T-helper 17 cell (primary cell): ENCODE data around the gene C19orf25. TPM values are rescaled to one million over a fixed set of nuclear protein-coding genes. Genes with fewer than 3 reads are reported as not detected.

ENCODE experiments used
- ATAC-seq: fragments of 150-1000 bp; cut with Tn5 transposase; 2 replicates; pipeline ENCODE4 v1.10.0; 2021; ENCODE audit warnings: mild to moderate bottlenecking, moderate library complexity
- DNase-seq, 3 donors: peaks; one replicate each; pipeline versions ENCODE4 v3.0.0 to v3.0.0-alpha.2; 2020 to 2021
- H3K9me3 ChIP-seq: one replicate; pipeline ENCODE4 v1.7.0; 2013; ENCODE audit warnings: low read length, mild to moderate bottlenecking; ENCODE audit not compliant: control insufficient read depth, poor library complexity, severe bottlenecking
- H3K27ac Mint-ChIP-seq: one replicate; pipeline ENCODE4 v1.8.0; 2022; ENCODE audit warnings: mild to moderate bottlenecking, moderate library complexity, mixed read lengths
- H3K27me3 Mint-ChIP-seq: one replicate; pipeline ENCODE4 v1.8.0; 2022; ENCODE audit warnings: mixed read lengths
- H3K36me3 Mint-ChIP-seq: one replicate; pipeline ENCODE4 v1.8.0; 2022; ENCODE audit warnings: low read depth, mixed read lengths
- H3K4me1 Mint-ChIP-seq: one replicate; pipeline ENCODE4 v1.8.0; 2022; ENCODE audit warnings: mild to moderate bottlenecking, mixed read lengths
- H3K4me3 Mint-ChIP-seq: one replicate; pipeline ENCODE4 v1.8.0; 2022; ENCODE audit warnings: mild to moderate bottlenecking, moderate library complexity, mixed read lengths
- total RNA-seq, 4 donors: library from RNA in 2 of 4; stranded (reverse) in 2 of 4; gene quantifications; one replicate each; pipeline ENCODE4 v1.2.3 and lab custom pipeline; 2022 to 2026

Gene C19orf25
- 10 to 100 TPM; 24.3 to 29.0 TPM for total RNA-seq
- total RNA-seq (lab: John Stamatoyannopoulos, UW): 24.1 to 42.3 reads per million in 2 donors

DNA sequence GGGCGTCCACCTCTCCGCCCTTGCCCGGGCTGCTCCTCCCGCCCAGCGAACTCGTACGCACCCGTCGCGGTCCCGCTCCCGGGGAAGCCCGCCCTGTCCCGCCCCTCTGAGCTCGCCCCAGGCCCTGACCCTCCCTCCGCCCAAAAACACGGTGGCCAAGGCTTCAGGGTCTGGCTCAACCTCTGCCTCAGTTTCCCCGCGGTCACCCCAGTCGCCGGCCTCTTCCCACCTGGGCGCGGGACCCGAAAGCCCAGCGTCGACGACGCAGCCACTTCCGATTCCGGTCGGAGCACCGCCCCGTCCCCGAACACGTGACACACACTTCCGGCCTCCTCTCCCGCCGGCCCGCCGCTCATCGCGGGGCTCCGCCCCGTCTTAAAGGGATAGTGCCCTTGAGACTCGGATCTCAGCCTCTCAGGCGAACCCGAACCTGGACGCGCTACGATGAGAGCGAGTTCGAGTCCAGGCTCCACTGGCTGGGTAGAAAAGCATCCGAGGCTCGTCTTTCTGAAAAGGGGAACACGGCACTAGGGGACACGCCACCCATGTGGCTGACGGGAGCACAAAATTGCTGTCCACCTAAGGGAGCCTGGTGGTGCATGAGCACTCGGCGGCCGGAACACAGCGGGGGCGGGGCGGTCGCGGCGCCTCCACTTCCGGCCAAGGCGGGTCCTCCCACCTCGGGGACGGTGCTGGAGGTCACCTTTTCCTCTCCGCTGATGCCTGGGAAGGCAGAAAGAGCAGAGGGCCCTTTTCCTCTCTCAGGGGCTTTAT is at the start of gene C19orf25:
C19orf25 (minus strand) TSS at position 282 of the 774 bp plus-strand sequence. CDS start 312 bp downstream, outside the sequence.
- DNase-seq (peak; percentile 81 to 85 (median 84)), ATAC-seq (peak; percentile 99)
- peak within 1 kb of the TSS; percentile 89 for H3K27ac Mint-ChIP-seq
- H3K9me3 ChIP-seq: no peaks in the 10 kb centered on the region
- H3K27me3 Mint-ChIP-seq: no peaks in the 10 kb centered on the region
- H3K36me3 Mint-ChIP-seq: peaks cover 4% of the 10 kb centered on the region
- peak within 1 kb of the TSS; percentile 96 for H3K4me3 Mint-ChIP-seq
- H3K4me1 Mint-ChIP-seq: peaks cover 14% of the 10 kb centered on the region

DNA sequence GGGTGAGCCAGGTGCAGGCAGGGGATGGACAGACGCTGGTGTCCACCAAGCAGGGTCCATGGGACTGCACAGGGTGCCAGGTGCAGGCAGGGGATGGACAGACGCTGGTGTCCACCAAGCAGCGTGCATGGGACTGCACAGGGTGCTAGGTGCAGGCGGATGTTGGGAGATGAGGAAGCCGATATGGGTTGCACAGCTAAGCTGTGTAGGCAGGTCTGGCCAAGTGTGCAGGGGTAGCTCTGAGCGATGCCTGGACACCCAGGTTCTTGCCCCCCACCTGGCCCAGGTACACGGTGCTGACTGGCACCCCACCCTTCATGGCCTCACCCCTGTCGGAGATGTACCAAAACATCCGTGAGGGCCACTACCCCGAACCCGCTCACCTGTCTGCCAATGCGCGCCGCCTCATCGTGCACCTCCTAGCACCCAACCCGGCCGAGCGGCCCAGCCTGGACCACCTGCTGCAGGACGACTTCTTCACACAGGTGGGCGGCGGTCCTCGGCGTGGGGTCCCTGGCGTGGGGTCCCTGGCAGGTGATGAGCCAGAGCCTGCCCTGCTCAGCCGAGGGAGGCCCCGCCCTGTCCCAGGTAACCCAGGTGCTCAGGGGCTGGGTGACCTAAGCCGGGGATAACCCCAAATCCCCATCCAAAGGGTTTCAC is 48.8 kb upstream of the C19orf25 start:
- H3K9me3 ChIP-seq: no peaks in the 10 kb centered on the region
- no peak for ATAC-seq
- Mint-ChIP-seq H3K4me3 (no peak overlapping the region), H3K27ac (no peak overlapping the region), H3K4me1 (peaks cover 9% of the 10 kb centered on the region), H3K27me3 (peaks cover 41% of the 10 kb centered on the region), H3K36me3 (peaks cover 8% of the 10 kb centered on the region)
- no peak for DNase-seq

DNA sequence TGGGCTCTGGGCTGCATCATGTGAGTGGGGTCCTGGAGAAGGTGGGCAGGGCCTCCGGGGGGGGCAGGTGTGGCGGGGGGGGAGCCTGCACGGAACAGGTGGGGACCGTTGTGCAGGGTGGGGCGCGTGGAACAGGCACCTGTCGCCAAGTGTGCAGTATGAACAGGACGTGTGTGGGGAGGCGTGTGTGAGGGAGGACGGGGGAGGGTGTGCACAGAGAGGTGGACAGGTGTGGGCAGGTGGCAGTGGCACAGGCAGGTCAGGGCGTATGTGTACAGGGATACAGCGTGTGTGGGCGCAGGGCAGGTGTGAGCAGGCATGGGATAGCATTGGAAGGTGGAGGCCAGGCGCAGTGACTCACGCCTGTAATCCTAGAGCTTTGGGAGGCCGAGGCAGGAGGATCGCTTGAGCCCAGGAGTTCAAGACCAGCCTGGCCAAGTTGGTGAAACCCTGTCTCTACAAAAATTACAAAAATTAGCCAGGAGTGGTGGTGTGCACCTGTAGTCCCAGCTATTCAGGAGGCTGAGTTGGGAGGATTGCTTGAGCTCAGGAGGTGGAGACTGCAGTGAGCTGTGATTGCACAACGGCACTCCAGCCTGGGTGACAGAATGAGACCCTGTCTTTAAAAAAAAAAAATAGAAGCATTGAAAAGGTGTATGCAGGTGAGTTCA is 48.1 kb upstream of the C19orf25 start:
- Mint-ChIP-seq H3K4me1 (peaks cover 9% of the 10 kb centered on the region), H3K36me3 (peaks cover 8% of the 10 kb centered on the region), H3K27me3 (peaks cover 41% of the 10 kb centered on the region)

DNA sequence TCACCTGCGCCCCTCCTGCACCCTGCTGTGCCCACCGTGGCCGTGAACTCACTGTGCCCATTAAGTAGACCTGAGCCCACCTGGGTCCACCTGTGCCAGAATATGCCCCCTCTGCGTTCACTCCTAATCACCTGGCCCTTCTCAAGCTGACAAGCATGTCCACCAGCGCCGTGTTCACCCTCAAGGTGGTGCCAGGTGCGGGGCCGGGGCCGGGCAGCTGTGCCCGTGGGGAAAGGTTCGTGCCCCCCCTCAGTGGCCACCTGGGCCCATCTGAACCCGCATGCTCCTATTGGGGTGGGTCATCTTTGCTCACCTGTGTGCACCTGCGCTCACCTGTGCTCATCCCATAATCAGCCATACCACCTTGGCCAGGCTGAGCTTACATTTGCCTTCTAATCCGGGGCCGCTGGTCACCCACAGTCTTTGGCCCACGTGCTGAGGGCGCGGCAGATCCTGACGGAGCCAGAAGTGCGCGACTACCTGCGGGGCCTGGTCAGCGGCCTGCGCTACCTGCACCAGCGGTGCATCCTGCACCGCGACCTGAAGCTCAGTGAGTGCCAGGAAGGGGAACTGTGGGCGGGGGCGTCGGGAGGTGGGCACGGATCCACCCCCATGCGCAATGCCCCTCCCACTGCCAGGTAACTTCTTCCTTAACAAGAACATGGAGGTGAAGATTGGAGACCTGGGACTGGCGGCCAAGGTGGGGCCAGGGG is 47.2 kb upstream of the C19orf25 start:
- no peak for DNase-seq
- no peak for ATAC-seq
- peaks cover 37% of the 10 kb centered on the region for H3K27me3 Mint-ChIP-seq
- no peak overlapping the region for H3K27ac Mint-ChIP-seq
- H3K4me3 Mint-ChIP-seq: peak overlapping the region; percentile 25
- no peaks in the 10 kb centered on the region for H3K9me3 ChIP-seq
- peaks cover 8% of the 10 kb centered on the region for H3K36me3 Mint-ChIP-seq
- H3K4me1 Mint-ChIP-seq: peaks cover 9% of the 10 kb centered on the region

More for the DNA sequence above, 48.1 kb upstream of the C19orf25 start:
- DNase-seq: no peak
- ATAC-seq: no peak
- no peak overlapping the region for H3K4me3 Mint-ChIP-seq
- H3K27ac Mint-ChIP-seq: no peak overlapping the region
- no peaks in the 10 kb centered on the region for H3K9me3 ChIP-seq

DNA sequence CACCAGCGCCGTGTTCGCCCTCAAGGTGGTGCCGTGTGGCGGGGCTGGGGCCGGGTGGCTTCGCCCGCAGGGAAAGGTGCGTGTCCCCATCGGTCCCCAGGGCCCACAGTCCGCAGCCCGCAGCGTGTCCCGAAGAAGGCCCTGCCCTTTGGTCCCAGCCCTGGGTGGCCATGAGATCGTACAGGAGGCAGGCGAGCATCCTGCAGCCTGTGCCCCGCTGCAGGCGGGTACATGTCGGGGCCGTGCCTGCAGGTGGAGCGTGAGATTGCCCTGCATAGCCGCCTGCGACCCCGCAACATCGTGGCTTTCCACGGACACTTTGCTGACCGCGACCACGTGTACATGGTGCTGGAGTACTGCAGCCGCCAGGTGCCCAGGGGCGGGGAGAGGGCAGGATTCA is 46.3 kb upstream of the C19orf25 start:
- no peaks in the 10 kb centered on the region for H3K9me3 ChIP-seq
- no peak for ATAC-seq
- peaks cover 9% of the 10 kb centered on the region for H3K4me1 Mint-ChIP-seq
- H3K27me3 Mint-ChIP-seq: peaks cover 37% of the 10 kb centered on the region
- no peak for DNase-seq
- H3K36me3 Mint-ChIP-seq: peaks cover 8% of the 10 kb centered on the region
- H3K4me3 Mint-ChIP-seq: no peak overlapping the region
- H3K27ac Mint-ChIP-seq: no peak overlapping the region

DNA sequence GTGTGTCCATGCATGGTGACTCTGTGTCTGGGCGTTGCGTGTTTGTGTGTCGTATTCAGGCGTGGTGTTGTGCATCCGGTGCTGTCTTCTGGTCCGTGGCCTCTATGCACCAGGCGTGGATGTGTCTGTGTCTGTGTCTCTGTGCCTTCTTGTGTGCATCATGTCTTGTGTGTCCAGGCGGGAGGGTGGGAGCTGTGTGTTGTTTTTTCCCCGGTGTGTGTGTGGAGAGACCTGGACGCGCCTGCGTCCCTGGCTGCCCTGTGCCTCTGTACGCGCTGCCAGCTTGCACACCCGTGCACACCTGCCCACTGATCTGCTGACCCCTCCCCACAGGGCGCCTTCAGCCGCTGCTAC is 45.9 kb upstream of the C19orf25 start:
- H3K4me3 Mint-ChIP-seq: peak overlapping the region; percentile 15
- no peak for ATAC-seq

DNA sequence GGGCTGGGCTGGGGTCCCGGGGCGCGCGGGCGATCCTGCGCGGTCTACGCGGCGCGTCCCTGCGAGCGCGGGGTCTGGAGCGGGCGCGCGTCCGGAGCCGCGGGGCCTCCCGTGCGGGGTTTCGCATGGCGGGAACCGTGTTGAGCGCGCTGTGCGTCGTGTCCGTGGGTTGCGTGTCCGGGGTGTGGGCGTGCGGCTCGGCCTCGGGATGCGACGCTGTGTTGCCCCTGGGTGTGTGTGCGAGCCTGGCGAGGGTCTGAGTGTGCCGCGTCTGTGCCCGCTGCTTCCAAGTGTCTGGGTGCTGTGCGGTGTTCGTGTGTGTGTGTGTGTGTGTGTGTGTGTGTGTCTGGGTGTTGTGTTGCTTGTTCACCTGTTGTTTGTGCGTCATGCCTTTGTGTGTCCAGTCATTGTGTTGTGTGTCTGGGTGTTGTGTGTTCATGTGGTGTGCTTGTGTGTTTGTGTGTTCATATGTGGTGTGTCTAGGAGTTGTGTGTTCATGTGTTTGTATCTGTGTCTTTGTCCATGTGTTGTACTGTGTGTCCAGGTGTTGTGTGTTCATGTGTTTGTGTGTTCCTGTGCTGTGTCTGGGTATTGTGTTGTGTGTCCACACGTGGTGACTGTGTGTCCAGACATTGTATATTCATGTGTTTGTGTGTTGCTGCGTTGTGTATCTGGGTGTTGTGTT is 45.4 kb upstream of the C19orf25 start:
- Mint-ChIP-seq H3K27me3 (peaks cover 31% of the 10 kb centered on the region), H3K4me1 (peaks cover 9% of the 10 kb centered on the region), H3K27ac (no peak overlapping the region), H3K36me3 (peaks cover 8% of the 10 kb centered on the region), H3K4me3 (peak overlapping the region; percentile 55)
- ATAC-seq: no peak
- H3K9me3 ChIP-seq: no peaks in the 10 kb centered on the region
- no peak for DNase-seq

More for the DNA sequence above, 45.9 kb upstream of the C19orf25 start:
- H3K9me3 ChIP-seq: no peaks in the 10 kb centered on the region
- H3K4me1 Mint-ChIP-seq: peaks cover 9% of the 10 kb centered on the region
- peaks cover 8% of the 10 kb centered on the region for H3K36me3 Mint-ChIP-seq
- no peak overlapping the region for H3K27ac Mint-ChIP-seq
- no peak for DNase-seq
- H3K27me3 Mint-ChIP-seq: peaks cover 34% of the 10 kb centered on the region

DNA sequence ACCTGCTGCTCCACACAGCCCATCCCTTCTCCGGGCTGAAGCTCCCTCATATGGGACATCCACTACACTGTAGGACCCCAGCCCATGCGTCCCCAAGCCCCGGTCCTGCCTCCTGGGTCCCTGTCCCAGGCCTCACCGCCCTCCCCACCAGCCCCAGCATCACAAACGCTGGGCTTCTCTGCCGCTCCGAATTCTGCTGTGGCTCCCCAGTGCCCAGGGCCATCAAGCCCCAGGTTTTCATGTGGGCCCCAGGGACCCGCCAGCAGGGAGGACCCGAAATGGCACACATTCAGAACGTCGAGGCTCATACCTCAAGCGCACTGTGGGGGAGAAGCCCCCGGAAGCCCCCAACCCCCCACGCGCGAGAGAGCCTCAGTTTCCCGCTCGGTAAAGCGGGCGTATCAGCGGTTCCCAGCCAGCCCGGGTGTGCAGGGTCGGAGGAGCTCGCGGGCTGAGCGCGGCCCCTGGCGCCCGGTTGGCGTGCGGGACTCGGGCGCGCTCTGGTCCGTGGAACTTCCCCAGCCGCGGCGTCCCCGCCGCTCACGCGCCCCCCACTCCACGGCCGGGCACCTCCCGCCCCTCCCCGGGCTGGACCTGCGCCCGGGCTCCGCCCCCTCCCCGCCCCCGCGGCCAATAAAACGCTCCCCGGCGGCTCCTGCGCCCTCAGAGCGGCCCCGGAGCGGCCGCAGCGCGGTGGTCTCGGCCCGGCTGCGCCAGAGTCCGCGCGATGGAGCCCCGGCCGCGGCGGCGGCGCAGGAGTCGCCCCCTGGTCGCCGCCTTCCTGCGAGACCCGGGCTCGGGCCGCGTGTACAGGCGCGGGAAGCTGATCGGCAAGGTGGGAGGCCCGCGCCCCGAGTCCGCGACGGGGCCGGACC is 44.6 kb upstream of the C19orf25 start, which contains the start of gene PLK5:
PLK5 (plus strand) TSS at position 666 of the 875 bp plus-strand sequence. CDS start 2,920 bp downstream, outside the sequence.
- Mint-ChIP-seq H3K36me3 (peaks cover 8% of the 10 kb centered on the region), H3K27me3 (peaks cover 31% of the 10 kb centered on the region), H3K27ac (no peak within 1 kb of the TSS), H3K4me3 (peak within 1 kb of the TSS; percentile 55), H3K4me1 (peaks cover 9% of the 10 kb centered on the region)
- peak; percentile 14 for ATAC-seq
- DNase-seq: no peak
- H3K9me3 ChIP-seq: no peaks in the 10 kb centered on the region

DNA sequence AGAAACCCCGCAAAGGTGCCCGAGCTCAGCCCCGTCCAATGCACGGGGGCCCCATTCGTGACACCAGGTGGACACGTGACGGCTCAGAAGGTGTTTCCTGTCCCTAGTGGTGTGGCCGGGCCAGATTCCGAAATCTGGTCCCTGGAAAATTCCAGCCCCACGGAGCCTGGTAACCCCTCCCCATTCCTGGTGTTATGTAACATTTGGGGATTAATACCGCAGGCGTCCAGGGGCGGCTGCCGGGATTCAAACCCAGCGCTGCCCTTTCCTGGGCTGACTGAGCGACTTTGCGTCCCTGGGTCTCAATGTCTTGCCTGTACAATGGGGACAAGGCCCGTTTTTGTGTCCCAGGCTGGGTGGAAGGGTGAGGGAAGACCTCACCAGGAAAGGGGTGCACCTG is 43.8 kb upstream of the C19orf25 start:
- Mint-ChIP-seq H3K4me1 (peaks cover 9% of the 10 kb centered on the region), H3K36me3 (peaks cover 8% of the 10 kb centered on the region), H3K4me3 (no peak overlapping the region), H3K27ac (no peak overlapping the region), H3K27me3 (peaks cover 31% of the 10 kb centered on the region)
- H3K9me3 ChIP-seq: no peaks in the 10 kb centered on the region
- DNase-seq (no peak), ATAC-seq (no peak)

DNA sequence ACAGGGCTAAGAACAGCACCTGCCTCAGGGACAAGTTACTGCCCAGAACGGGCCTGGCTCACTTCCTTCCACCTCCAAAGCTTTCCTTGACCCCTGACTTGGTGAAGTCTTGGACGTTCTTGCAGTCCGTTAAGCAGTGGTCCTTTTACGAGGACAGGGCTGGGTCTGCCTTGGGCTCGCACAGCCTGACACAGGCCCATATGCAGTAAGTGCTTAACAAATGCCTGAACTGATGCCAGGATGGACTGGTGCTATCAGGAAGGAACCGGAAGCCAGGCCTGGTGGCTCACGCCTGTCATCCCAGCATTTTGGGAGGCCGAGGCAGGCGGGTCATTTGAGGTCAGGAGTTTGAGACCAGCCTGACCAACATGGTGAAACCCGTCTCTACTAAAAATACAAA is 43.0 kb upstream of the C19orf25 start:
- no peak overlapping the region for H3K4me3 Mint-ChIP-seq
- ATAC-seq (no peak), DNase-seq (no peak)
- H3K36me3 Mint-ChIP-seq: peaks cover 8% of the 10 kb centered on the region
- H3K27ac Mint-ChIP-seq: no peak overlapping the region
- H3K27me3 Mint-ChIP-seq: peaks cover 26% of the 10 kb centered on the region
- H3K4me1 Mint-ChIP-seq: peaks cover 9% of the 10 kb centered on the region
- H3K9me3 ChIP-seq: no peaks in the 10 kb centered on the region

DNA sequence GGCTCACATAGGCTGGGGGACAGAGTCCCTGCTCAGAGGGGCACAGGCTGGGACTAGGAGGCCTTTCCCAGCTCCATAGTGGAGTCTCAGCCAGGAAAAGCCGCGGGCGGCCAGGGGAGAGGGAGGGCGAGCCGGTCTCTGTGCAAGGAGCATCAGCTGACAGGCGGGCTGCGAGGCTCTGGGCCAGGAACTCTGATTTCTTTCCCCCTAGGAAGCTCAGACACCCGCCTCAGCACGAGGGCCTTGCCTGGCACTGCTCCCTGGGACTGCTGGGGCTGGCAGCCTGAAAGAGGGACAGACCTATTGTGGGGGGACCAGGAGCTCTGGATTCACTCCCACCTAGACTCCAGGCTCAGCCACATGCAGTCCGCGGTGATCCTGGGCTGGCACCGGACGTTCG is 42.6 kb upstream of the C19orf25 start:
- Mint-ChIP-seq H3K36me3 (peaks cover 8% of the 10 kb centered on the region), H3K4me1 (peaks cover 9% of the 10 kb centered on the region), H3K27ac (no peak overlapping the region), H3K27me3 (peaks cover 23% of the 10 kb centered on the region), H3K4me3 (no peak overlapping the region)
- DNase-seq (no peak), ATAC-seq (no peak)
- H3K9me3 ChIP-seq: no peaks in the 10 kb centered on the region
